ENCODE results near the gene NDUFS6.
"Not testable (repeated sequence)": the region's sequence is repeated elsewhere in the genome, so short reads cannot be mapped to it uniquely, and the experiment has no call there.

Gene NDUFS6

GRCh38 chr5:1797855-1798254, 3.4 kb upstream of the NDUFS6 start:
- H3K27ac ChIP-seq (ENCODE audit: low read depth, low read length), result no peak overlapping the region
- H3F3A ChIP-seq (ENCODE audit: control insufficient read depth, insufficient read depth), result peaks cover 23% of the 10 kb centered on the region
- H3K27me3 ChIP-seq (ENCODE audit: control insufficient read depth, low read length), result no peaks in the 10 kb centered on the region
- H3K4me1 ChIP-seq (ENCODE audit: control insufficient read depth, low read length), result peaks cover 64% of the 10 kb centered on the region
- peaks cover 80% of the 10 kb centered on the region for H3K79me2 ChIP-seq (ENCODE audit: control insufficient read depth, low read length)
- TF ChIP-seq CTCF (IDR thresholded peaks at IDR 0.05; ENCODE audit: low read depth, low read length, poor library complexity, severe bottlenecking), result no peak
- TF ChIP-seq EZH2phosphoT487 (IDR thresholded peaks at IDR 0.05; ENCODE audit: borderline replicate concordance, low read length), result no peak
- peak overlapping the region; percentile 93 for H3K4me3 ChIP-seq (ENCODE audit: low read length)
- no peaks in the 10 kb centered on the region for H3K9me3 ChIP-seq (ENCODE audit: control insufficient read depth, insufficient read depth, low read length)
- H3K4me2 ChIP-seq (ENCODE audit: low read length), result peak overlapping the region; percentile 84
- H4K20me1 ChIP-seq (ENCODE audit: control insufficient read depth, insufficient read depth, low read depth, low read length), result no peaks in the 10 kb centered on the region; the same call in 1 of the 2 replicates
- no peaks in the 10 kb centered on the region for H3K9me2 ChIP-seq (replicated peaks; ENCODE audit: control insufficient read depth, low read length)
- peaks cover 80% of the 10 kb centered on the region for H3K36me3 ChIP-seq (ENCODE audit: control insufficient read depth, low read length)

- Histone ChIP-seq H3K79me2 (ENCODE audit: control insufficient read depth, low read length) (peaks cover 88% of the 10 kb centered on the region), H3K36me3 (ENCODE audit: control insufficient read depth, low read length) (peaks cover 81% of the 10 kb centered on the region), H3K4me3 (ENCODE audit: low read length) (peak overlapping the region; percentile 93), H3K4me1 (ENCODE audit: control insufficient read depth, low read length) (peaks cover 60% of the 10 kb centered on the region), H3F3A (ENCODE audit: control insufficient read depth, insufficient read depth) (peaks cover 16% of the 10 kb centered on the region), H3K4me2 (ENCODE audit: low read length) (peak overlapping the region; percentile 84), H3K27ac (ENCODE audit: low read depth, low read length) (peak overlapping the region; percentile 80; the same call in 1 of the 2 replicates)
- not testable (repeated sequence) for H3K9me2 ChIP-seq (replicated peaks; ENCODE audit: control insufficient read depth, low read length); H3K9me3 ChIP-seq (ENCODE audit: control insufficient read depth, insufficient read depth, low read length); H3K27me3 ChIP-seq (ENCODE audit: control insufficient read depth, low read length); H4K20me1 ChIP-seq (ENCODE audit: control insufficient read depth, insufficient read depth, low read depth, low read length)
These were observed 2.6 kb upstream of the NDUFS6 start for GRCh38 chr5:1798589-1798988.

GRCh38 chr5:1799110-1799601, 2.1 kb upstream of the NDUFS6 start:
- H4K20me1 ChIP-seq (ENCODE audit: control insufficient read depth, insufficient read depth, low read depth, low read length), result no peaks in the 10 kb centered on the region; the same call in 1 of the 2 replicates
- H3K36me3 ChIP-seq (ENCODE audit: control insufficient read depth, low read length), result peaks cover 81% of the 10 kb centered on the region
- no peaks in the 10 kb centered on the region for H3K27me3 ChIP-seq (ENCODE audit: control insufficient read depth, low read length)

More at GRCh38 chr5:1799110-1799601, 2.1 kb upstream of the NDUFS6 start:
- Histone ChIP-seq H3K4me1 (ENCODE audit: control insufficient read depth, low read length) (peaks cover 54% of the 10 kb centered on the region), H3K9me3 (ENCODE audit: control insufficient read depth, insufficient read depth, low read length) (no peaks in the 10 kb centered on the region), H3F3A (ENCODE audit: control insufficient read depth, insufficient read depth) (peaks cover 12% of the 10 kb centered on the region), H3K79me2 (ENCODE audit: control insufficient read depth, low read length) (peaks cover 93% of the 10 kb centered on the region), H3K27ac (ENCODE audit: low read depth, low read length) (peak overlapping the region; percentile 80), H3K4me3 (ENCODE audit: low read length) (peak overlapping the region; percentile 93), H3K9me2 (replicated peaks; ENCODE audit: control insufficient read depth, low read length) (no peaks in the 10 kb centered on the region), H3K4me2 (ENCODE audit: low read length) (peak overlapping the region; percentile 84)
- no peak for TF ChIP-seq CTCF (IDR thresholded peaks at IDR 0.05; ENCODE audit: low read depth, low read length, poor library complexity, severe bottlenecking)
- TF ChIP-seq EZH2phosphoT487 (IDR thresholded peaks at IDR 0.05; ENCODE audit: borderline replicate concordance, low read length), result no peak

Measured in DOHH2 (cell line).